K562 (cell line): ENCODE data around the gene WBP1. TPM values are rescaled to one million over a fixed set of nuclear protein-coding genes. Genes with fewer than 3 reads are reported as not detected.
A peak's percentile ranks its signal among the peaks of the same experiment; 100 is the strongest.

Experiments
- ATAC-seq: fragments of 200-7000 bp; cut with Tn5 transposase; 3 replicates; pipeline ENCODE4 v1.9.1; 2020; ENCODE audit warnings: moderate library complexity
- BruUV-seq: library from RNA; stranded (reverse); fragments of 400-500 nt; replicated peaks from 2 replicates; lab custom pipeline; 2021; lab: Mats Ljungman, UMichigan
- CTCF ChIA-PET: fragments of 300-600 bp; formaldehyde crosslinking; extraction: SDS; loops from one replicate; lab custom pipeline; 2021; ENCODE audit warnings: low intra/inter-chr PET ratio; lab: Yijun Ruan, JAX
- POLR2A ChIA-PET: fragments of 300-600, 350-650 bp; sonication (Branson Sonifier 250); formaldehyde crosslinking; extraction: SDS; loops from one replicate; lab custom pipeline; 2021; ENCODE audit warnings: antibody characterized with exemption, inconsistent platforms; lab: Yijun Ruan, JAX
- DNase-seq, 4 experiments: peaks; one replicate each; pipeline versions ENCODE4 v3.0.0 to v3.0.0-alpha.2; 2011 to 2018; ENCODE audit warnings: low spot score in 3 of 4, mixed read lengths in 3 of 4; ENCODE audit errors: extremely low read depth in 1 of 4
- FAIRE-seq: peaks from 2 replicates; lab custom pipeline; 2011; peaks lifted over from hg19 to GRCh38; lab: Jason Lieb, UNC
- H2AFZ ChIP-seq: 2 replicates; pipeline ENCODE4 v1.6.0; 2011; ENCODE audit warnings: low read depth, low read length, control low read depth, inconsistent platforms
- H3K27ac ChIP-seq: fragments of 200-600 bp; 3 replicates; pipeline ENCODE4 v1.8.0; 2011; ENCODE audit warnings: low read depth, mild to moderate bottlenecking, control low read depth, inconsistent platforms, low read length, moderate library complexity, mixed read lengths; ENCODE audit errors: extremely low read depth
- H3K27me3 ChIP-seq, 2 experiments: fragments of 300-600 bp in 1 of 2; 2 replicates in 1 of 2; 3 replicates in 1 of 2; pipeline versions ENCODE4 v1.6.0 to v1.8.0; 2011; ENCODE audit warnings: inconsistent platforms in 2 of 2, low read length in 2 of 2, mild to moderate bottlenecking in 1 of 2, mixed read lengths in 1 of 2, moderate library complexity in 1 of 2; ENCODE audit not compliant: control insufficient read depth in 2 of 2, insufficient read depth in 2 of 2
- H3K36me3 ChIP-seq: fragments of 300-600 bp; 3 replicates; pipeline ENCODE4 v1.8.0; 2011; ENCODE audit warnings: mild to moderate bottlenecking, low read length, inconsistent platforms; ENCODE audit not compliant: control insufficient read depth, insufficient read depth
- H3K4me1 ChIP-seq, 2 experiments: fragments of 200-600 bp in 1 of 2; replicated peaks in 1 of 2; 2 replicates in 1 of 2; 3 replicates in 1 of 2; pipeline versions ENCODE4 v1.5.1 to v1.8.0; 2011; ENCODE audit warnings: inconsistent platforms in 2 of 2, low read length in 2 of 2, mild to moderate bottlenecking in 1 of 2, mixed read lengths in 1 of 2, moderate library complexity in 1 of 2; ENCODE audit not compliant: control insufficient read depth in 2 of 2, insufficient read depth in 2 of 2
- H3K4me2 ChIP-seq: 2 replicates; pipeline ENCODE4 v1.6.1; 2011; ENCODE audit warnings: low read length, control low read depth, inconsistent platforms, mixed read lengths; ENCODE audit not compliant: insufficient read depth
- H3K4me3 ChIP-seq: fragments of 200-600 bp; sonication (generic), shearing (Covaris generic); 2 replicates; pipeline ENCODE4 v1.5.1; 2016; ENCODE audit warnings: control low read depth, inconsistent platforms
- H3K79me2 ChIP-seq: fragments of 200-600 bp; 3 replicates; pipeline ENCODE4 v1.8.0; 2011; ENCODE audit warnings: low read length, inconsistent platforms; ENCODE audit not compliant: control insufficient read depth, insufficient read depth
- H3K9ac ChIP-seq, 2 experiments: 2 replicates each; pipeline versions ENCODE4 v1.6.0 to v1.6.1; 2011; ENCODE audit warnings: low read depth in 2 of 2, low read length in 2 of 2, control low read depth in 1 of 2, inconsistent platforms in 1 of 2, mild to moderate bottlenecking in 1 of 2, mixed read lengths in 1 of 2; ENCODE audit not compliant: insufficient read depth in 1 of 2
- H3K9me1 ChIP-seq: one replicate; pipeline ENCODE4 v1.6.0; 2011; ENCODE audit warnings: inconsistent platforms, mild to moderate bottlenecking, low read length, moderate library complexity; ENCODE audit not compliant: control insufficient read depth, insufficient read depth
- H3K9me3 ChIP-seq: replicated peaks from 2 replicates; pipeline ENCODE4 v1.5.1; 2011; ENCODE audit warnings: low read depth, low read length, inconsistent platforms; ENCODE audit not compliant: control insufficient read depth, insufficient read depth
- H4K20me1 ChIP-seq: replicated peaks from 2 replicates; pipeline ENCODE4 v1.6.1; 2011; ENCODE audit warnings: low read length, inconsistent platforms, mixed read lengths; ENCODE audit not compliant: control insufficient read depth, insufficient read depth
- ARID1B ChIP-seq: fragments of 450-650 bp; IDR thresholded peaks from 2 replicates; pipeline ENCODE4 v1.6.1; 2016; ENCODE audit warnings: antibody characterized with exemption, mild to moderate bottlenecking, inconsistent platforms
- CBFA2T3 ChIP-seq: fragments of 450-650 bp; IDR thresholded peaks from 2 replicates; pipeline ENCODE4 v1.6.1; 2017
- EP300 ChIP-seq: IDR thresholded peaks from 2 replicates; pipeline ENCODE4 v1.6.1; 2012; ENCODE audit warnings: low read length, improper control_type of control experiment
- MEIS2 ChIP-seq: fragments of 450-650 bp; IDR thresholded peaks from 2 replicates; pipeline ENCODE4 v1.6.1; 2014; ENCODE audit warnings: mild to moderate bottlenecking; ENCODE audit not compliant: partially characterized antibody
- NR2C2 ChIP-seq, 2 experiments: fragments of 200-800 bp in 1 of 2; sonication (Bioruptor generic) in 1 of 2; sonication (generic) in 1 of 2; formaldehyde crosslinking in 1 of 2; IDR thresholded peaks; 2 replicates each; pipeline versions ENCODE4 v1.6.1 to v1.8.0; 2016 to 2022; ENCODE audit warnings: mild to moderate bottlenecking in 1 of 2, missing compliant biosample characterization in 1 of 2, missing genetic modification characterization in 1 of 2, missing genetic modification reagents in 1 of 2
- RCOR1 ChIP-seq, 2 experiments: IDR thresholded peaks; 2 replicates each; pipeline ENCODE4 v1.6.1; 2012; ENCODE audit warnings: low read depth in 2 of 2, low read length in 2 of 2, borderline replicate concordance in 1 of 2, improper control_type of control experiment in 1 of 2
- WGBS: fragments of 100-300 bp; shearing (Covaris generic); methylation state at CpG from one replicate; pipeline ENCODE4 v1.1.6; 2016; ENCODE audit warnings: low coverage, mixed read lengths; ENCODE audit not compliant: insufficient coverage; ENCODE audit errors: missing lambda C conversion rate; 5-methylcytosine and 5-hydroxymethylcytosine counted together
- in situ Hi-C: fragments of 300-500 bp; cut with MboI; formaldehyde crosslinking; loops from 4 replicates; pipeline ENCODE4 v1.15.0; 2018; ENCODE audit warnings: inconsistent platforms, mixed read lengths
- intact Hi-C: fragments of 100-400 bp; cut with micrococcal nuclease; formaldehyde crosslinking; loops from 2 replicates; pipeline ENCODE4 v1.14.2; 2022
- polyA plus RNA-seq, 8 experiments: library from polyadenylated mRNA; depleted of rRNA in 4 of 8; stranded (reverse) in 5 of 8; unstranded in 3 of 8; fragments of >200 nt; fragmentation: Nextera tagmentation in 2 of 8; fragmentation: Illumina TruSeq in 1 of 8; extraction: Ambion mirVana in 2 of 8; extraction: Trizol in 1 of 8; gene quantifications; 2 replicates each; pipeline versions ENCODE4 v1.2.1 to v1.2.3, GENCODE V29; 2011 to 2014; ENCODE audit warnings: inconsistent platforms in 1 of 8, missing spikeins in 1 of 8
- total RNA-seq, 7 experiments: library from RNA; depleted of rRNA in 6 of 7; stranded (reverse); fragments of >200 nt in 6 of 7; fragmentation: Illumina TruSeq in 2 of 7; extraction: Trizol in 2 of 7; gene quantifications; 2 replicates each; pipeline versions ENCODE4 v1.2.1 to v1.2.3, GENCODE V29; 2011 to 2021; ENCODE audit warnings: low replicate concordance in 1 of 7
- TF ChIP-seq, protein P1 (sequence below), 2 experiments: fragments of 450-650 bp in 1 of 2; sonication (generic) in 1 of 2; formaldehyde crosslinking in 1 of 2; IDR thresholded peaks in 1 of 2; conservative IDR thresholded peaks in 1 of 2; 2 replicates each; pipeline versions ENCODE4 v1.6.1 to v1.8.1; 2016 to 2023; ENCODE audit warnings: mild to moderate bottlenecking in 2 of 2, moderate library complexity in 2 of 2, inconsistent platforms in 1 of 2, missing genetic modification reagents in 1 of 2
- TF ChIP-seq, protein P2 (sequence below): fragments of 450-650 bp; IDR thresholded peaks from 2 replicates; pipeline ENCODE4 v1.6.1; 2016; ENCODE audit warnings: low read depth

The WBP1 gene
- total and polyA plus RNA-seq, 9 of the 15 experiments (the other 6 are each of a cell fraction or from before 2014, with no cell fraction given): 1.9 to 27.7 (median 14.2) TPM

DNA sequence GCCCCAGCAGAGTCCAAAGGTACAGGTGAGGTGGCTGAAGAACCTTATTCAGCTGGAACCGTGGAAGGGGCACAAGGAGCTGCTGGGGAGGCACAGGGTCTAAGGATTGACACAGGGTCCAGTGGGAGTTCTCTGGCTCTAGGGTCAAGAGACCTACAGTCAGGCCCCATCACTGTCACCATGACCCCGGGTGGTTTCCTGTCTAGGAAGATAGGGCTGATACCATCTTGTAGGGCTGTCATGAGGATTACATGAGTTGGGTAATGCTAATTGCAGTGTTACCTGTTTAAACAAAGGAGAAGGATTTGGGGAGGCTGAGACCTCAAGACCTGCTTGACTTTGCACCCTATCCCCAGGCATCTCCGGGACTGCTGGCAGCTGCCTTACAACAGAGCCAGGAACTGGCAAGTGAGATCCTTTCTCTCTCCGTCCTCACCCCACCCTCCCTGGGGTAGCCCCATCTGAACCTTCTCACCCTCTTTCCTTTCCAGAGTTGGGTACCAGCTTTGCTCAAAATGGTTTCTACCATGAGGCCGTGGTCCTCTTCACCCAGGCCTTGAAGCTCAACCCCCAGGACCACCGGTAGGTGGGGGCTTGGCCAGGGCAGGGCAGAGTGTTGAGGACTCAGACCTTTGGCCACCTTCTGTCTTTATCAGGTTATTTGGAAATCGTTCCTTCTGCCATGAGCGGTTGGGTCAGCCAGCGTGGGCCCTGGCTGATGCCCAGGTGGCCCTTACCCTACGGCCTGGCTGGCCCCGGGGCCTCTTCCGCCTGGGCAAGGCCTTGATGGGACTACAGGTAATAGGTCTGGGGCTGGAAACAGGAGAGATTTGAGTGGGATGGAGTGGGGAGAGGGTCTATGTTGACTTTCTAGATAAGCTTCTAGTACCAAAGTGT is 33.7 kb downstream of the WBP1 start:
- no peaks in the 10 kb centered on the region for H3K9me1 ChIP-seq
- H3K4me2 ChIP-seq: no peak overlapping the region
- FAIRE-seq: no peak
- CTCF ChIA-PET: no interaction called here
- ATAC-seq: peak; percentile 51
- H3K36me3 ChIP-seq: peaks cover 54% of the 10 kb centered on the region; the same call in 2 of the 3 replicates
- H2AFZ ChIP-seq: no peak overlapping the region
- no peaks in the 10 kb centered on the region for H3K9me3 ChIP-seq
- DNase-seq: no peak
- H3K27me3 ChIP-seq: no peaks in the 10 kb centered on the region
- POLR2A ChIA-PET: interaction anchor here (1.0 to 1.2 kb wide), 2 partner anchors 9 to 13 kb away, joined by 3 to 4 read pairs; no protein-coding TSS in a partner anchor
- H3K4me3 ChIP-seq: no peak overlapping the region
- 87% methylated on average over 10 of the region's 12 CpGs for WGBS
- intact Hi-C loops: no loop called here
- no peaks in the 10 kb centered on the region for H3K79me2 ChIP-seq
- H3K4me1 ChIP-seq: peaks cover 4 to 6% of the 10 kb centered on the region in 2 experiments; a peak in 4 of 5 replicates
- in situ Hi-C loops: no loop called here
- BruUV-seq: no TSS peak
- no peak overlapping the region for H3K27ac ChIP-seq
- H3K9ac ChIP-seq: peak overlapping the region in 1 of 2 experiments; percentile 13; a peak in 2 of 4 replicates
- no peaks in the 10 kb centered on the region for H4K20me1 ChIP-seq
- TF ChIP-seq NR2C2 (CRISPR knock-in tag; IDR thresholded peaks at IDR 0.05) (no peak), NR2C2 (tag; IDR thresholded peaks at IDR 0.05) (peak; percentile 33; the same call in 1 of the 2 replicates), ARID1B (peak; percentile 15; the same call in 1 of the 2 replicates), EP300 (peak; percentile 11; the same call in 1 of the 2 replicates), CBFA2T3 (0 out of 2 replicates have a peak, but pooled peaks have one; percentile 32), RCOR1 (IDR thresholded peaks at IDR 0.05; ENCODE audit: borderline replicate concordance in 1 of 2, low read depth in 2 of 2, low read length in 2 of 2) (peak in 1 of 2 experiments; percentile 42; a peak in 1 of 4 replicates), MEIS2 (peak; percentile 22)
- TF ChIP-seq, protein P1, sequence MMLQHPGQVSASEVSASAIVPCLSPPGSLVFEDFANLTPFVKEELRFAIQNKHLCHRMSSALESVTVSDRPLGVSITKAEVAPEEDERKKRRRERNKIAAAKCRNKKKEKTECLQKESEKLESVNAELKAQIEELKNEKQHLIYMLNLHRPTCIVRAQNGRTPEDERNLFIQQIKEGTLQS (IDR thresholded peaks at IDR 0.05): no peak
- TF ChIP-seq, protein P1 (CRISPR knock-in tag; conservative IDR thresholded peaks at IDR 0.05): no peak
- TF ChIP-seq, protein P2, sequence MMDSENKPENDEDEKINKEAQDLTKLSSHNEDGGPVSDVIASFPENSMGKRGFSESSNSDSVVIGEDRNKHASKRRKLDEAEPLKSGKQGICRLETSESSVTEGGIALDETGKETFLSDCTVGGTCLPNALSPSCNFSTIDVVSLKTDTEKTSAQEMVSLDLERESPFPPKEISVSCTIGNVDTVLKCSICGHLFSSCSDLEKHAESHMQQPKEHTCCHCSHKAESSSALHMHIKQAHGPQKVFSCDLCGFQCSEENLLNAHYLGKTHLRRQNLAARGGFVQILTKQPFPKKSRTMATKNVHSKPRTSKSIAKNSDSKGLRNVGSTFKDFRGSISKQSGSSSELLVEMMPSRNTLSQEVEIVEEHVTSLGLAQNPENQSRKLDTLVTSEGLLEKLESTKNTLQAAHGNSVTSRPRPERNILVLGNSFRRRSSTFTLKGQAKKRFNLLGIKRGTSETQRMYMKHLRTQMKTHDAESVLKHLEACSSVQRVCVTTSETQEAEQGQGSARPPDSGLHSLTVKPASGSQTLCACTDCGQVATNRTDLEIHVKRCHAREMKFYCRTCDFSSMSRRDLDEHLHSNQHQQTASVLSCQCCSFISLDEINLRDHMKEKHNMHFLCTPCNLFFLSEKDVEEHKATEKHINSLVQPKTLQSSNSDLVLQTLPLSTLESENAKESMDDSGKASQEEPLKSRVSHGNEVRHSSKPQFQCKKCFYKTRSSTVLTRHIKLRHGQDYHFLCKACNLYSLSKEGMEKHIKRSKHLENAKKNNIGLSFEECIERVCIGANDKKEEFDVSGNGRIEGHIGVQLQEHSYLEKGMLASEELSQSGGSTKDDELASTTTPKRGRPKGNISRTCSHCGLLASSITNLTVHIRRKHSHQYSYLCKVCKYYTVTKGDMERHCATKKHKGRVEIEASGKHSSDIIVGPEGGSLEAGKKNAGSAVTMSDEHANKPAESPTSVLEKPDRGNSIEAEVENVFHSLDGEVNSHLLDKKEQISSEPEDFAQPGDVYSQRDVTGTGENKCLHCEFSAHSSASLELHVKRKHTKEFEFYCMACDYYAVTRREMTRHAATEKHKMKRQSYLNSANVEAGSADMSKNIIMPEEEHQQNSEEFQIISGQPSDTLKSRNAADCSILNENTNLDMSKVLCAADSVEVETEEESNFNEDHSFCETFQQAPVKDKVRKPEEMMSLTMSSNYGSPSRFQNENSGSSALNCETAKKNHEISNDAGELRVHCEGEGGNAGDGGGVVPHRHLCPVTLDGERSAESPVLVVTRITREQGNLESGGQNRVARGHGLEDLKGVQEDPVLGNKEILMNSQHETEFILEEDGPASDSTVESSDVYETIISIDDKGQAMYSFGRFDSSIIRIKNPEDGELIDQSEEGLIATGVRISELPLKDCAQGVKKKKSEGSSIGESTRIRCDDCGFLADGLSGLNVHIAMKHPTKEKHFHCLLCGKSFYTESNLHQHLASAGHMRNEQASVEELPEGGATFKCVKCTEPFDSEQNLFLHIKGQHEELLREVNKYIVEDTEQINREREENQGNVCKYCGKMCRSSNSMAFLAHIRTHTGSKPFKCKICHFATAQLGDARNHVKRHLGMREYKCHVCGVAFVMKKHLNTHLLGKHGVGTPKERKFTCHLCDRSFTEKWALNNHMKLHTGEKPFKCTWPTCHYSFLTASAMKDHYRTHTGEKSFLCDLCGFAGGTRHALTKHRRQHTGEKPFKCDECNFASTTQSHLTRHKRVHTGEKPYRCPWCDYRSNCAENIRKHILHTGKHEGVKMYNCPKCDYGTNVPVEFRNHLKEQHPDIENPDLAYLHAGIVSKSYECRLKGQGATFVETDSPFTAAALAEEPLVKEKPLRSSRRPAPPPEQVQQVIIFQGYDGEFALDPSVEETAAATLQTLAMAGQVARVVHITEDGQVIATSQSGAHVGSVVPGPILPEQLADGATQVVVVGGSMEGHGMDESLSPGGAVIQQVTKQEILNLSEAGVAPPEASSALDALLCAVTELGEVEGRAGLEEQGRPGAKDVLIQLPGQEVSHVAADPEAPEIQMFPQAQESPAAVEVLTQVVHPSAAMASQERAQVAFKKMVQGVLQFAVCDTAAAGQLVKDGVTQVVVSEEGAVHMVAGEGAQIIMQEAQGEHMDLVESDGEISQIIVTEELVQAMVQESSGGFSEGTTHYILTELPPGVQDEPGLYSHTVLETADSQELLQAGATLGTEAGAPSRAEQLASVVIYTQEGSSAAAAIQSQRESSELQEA: no peak
